Progenitor cell of endocrine pancreas (in vitro differentiated cells): ENCODE results near the gene TBC1D2. TPM values are rescaled to one million over a fixed set of nuclear protein-coding genes. Genes with fewer than 3 reads are reported as not detected.
A peak's percentile ranks its signal among the peaks of the same experiment; 100 is the strongest.

Source experiments
- DNase-seq: peaks from one replicate; pipeline ENCODE4 v3.0.0; 2021; ENCODE audit warnings: low spot score; ENCODE audit not compliant: unreplicated experiment
- H3K27ac Mint-ChIP-seq: 2 replicates; pipeline ENCODE4 v1.8.0; 2021; ENCODE audit warnings: mild to moderate bottlenecking, moderate library complexity, mixed read lengths
- H3K27me3 Mint-ChIP-seq: 2 replicates; pipeline ENCODE4 v1.8.0; 2021; ENCODE audit warnings: mixed read lengths
- H3K36me3 Mint-ChIP-seq: 2 replicates; pipeline ENCODE4 v1.8.0; 2022; ENCODE audit warnings: mixed read lengths; ENCODE audit not compliant: insufficient read depth
- H3K4me1 Mint-ChIP-seq: 2 replicates; pipeline ENCODE4 v1.8.0; 2021; ENCODE audit warnings: low read depth, mixed read lengths
- H3K4me3 Mint-ChIP-seq: 2 replicates; pipeline ENCODE4 v1.8.0; 2021; ENCODE audit warnings: low read depth, mild to moderate bottlenecking, moderate library complexity, mixed read lengths
- H3K9me3 Mint-ChIP-seq: 2 replicates; pipeline ENCODE4 v1.8.0; 2021; ENCODE audit warnings: low read depth, mixed read lengths
- total RNA-seq: library from RNA; stranded (reverse); gene quantifications from 2 replicates; pipeline ENCODE4 v1.2.1, GENCODE V29; 2021
- TF ChIP-seq, protein P1 (sequence below): fragments of 200-600 bp; sonication (generic); IDR thresholded peaks from one replicate; pipeline ENCODE4 v1.5.0; 2021; ENCODE audit warnings: antibody characterized with exemption, mild to moderate bottlenecking; ENCODE audit not compliant: unreplicated experiment

TBC1D2 gene
- total RNA-seq, 1 donor from 2014 or later, result 8.5 TPM

DNA sequence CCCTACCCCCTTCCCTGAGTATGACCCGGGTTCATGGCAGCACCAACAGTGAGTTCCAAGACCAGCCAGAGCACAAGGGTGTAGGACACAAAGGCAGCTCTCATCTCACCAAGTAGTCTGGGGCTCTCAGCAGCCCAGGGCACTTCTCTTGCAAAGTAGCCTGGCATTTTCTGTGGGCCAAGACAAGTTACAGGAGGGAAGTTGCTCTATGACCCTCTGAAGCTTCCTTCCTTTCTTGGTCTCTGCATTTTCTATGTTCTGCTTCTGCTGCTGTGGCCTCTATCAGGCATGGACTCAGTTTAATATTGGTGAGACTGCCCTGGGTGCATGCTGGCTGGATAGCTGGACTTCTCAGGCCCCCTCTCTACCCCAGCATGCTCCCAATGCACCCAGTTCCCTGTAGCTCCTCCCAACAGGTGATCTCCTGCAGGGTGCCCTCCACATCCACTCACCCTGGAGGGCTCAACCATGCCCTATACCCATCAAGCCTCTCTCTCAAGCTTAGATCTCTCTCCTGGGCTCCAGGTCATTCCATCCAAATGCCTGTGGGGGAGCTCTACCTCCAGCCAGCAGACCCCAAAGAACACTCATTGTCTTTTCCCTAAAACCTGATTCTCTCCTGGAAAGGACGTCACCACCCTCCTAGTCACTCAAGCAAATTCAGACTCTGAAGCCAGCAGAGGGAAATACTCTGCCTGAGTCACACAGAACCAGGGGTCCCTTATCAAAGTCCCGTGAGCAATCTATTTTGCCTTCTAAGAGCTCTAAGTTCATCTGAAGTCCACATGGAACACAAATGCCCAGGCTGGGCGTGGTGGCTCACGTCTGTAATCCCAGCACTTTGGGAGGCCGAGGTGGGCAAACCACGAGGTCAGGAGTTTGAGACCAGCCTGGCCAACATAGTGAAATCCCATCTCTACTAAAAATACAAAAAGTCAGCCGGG, 13.8 kb downstream of the TBC1D2 start:
- Mint-ChIP-seq H3K27ac (no peak overlapping the region), H3K9me3 (no peaks in the 10 kb centered on the region), H3K4me3 (no peak overlapping the region), H3K27me3 (no peaks in the 10 kb centered on the region), H3K36me3 (peaks cover 4% of the 10 kb centered on the region), H3K4me1 (peaks cover 13% of the 10 kb centered on the region)
- TF ChIP-seq, protein P1, sequence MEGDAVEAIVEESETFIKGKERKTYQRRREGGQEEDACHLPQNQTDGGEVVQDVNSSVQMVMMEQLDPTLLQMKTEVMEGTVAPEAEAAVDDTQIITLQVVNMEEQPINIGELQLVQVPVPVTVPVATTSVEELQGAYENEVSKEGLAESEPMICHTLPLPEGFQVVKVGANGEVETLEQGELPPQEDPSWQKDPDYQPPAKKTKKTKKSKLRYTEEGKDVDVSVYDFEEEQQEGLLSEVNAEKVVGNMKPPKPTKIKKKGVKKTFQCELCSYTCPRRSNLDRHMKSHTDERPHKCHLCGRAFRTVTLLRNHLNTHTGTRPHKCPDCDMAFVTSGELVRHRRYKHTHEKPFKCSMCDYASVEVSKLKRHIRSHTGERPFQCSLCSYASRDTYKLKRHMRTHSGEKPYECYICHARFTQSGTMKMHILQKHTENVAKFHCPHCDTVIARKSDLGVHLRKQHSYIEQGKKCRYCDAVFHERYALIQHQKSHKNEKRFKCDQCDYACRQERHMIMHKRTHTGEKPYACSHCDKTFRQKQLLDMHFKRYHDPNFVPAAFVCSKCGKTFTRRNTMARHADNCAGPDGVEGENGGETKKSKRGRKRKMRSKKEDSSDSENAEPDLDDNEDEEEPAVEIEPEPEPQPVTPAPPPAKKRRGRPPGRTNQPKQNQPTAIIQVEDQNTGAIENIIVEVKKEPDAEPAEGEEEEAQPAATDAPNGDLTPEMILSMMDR, result peak; percentile 34
- no peak for DNase-seq

DNA sequence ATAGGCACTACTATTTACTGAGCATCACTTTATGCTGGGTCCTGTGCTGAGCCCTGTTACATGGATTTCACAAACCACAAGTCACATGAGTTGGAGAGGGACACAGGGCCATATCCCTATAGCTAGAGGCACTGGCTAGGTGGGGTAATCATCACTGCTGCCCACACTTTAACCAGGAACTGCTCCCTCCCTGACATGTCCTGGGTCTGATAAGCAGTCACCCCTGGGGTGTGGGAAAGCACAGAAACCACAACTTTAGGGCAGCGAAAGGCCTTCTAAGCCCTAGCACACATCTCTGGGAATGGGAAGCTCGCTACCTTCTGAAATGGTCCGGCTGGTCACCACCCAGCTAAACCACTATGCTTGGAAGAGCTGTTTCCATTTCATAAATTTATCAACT, 15.0 kb downstream of the TBC1D2 start:
- Mint-ChIP-seq H3K9me3 (no peaks in the 10 kb centered on the region), H3K4me3 (no peak overlapping the region), H3K36me3 (peaks cover 3% of the 10 kb centered on the region), H3K27ac (no peak overlapping the region), H3K27me3 (no peaks in the 10 kb centered on the region), H3K4me1 (peaks cover 9% of the 10 kb centered on the region)
- no peak for DNase-seq
- TF ChIP-seq, protein P1, result no peak

DNA sequence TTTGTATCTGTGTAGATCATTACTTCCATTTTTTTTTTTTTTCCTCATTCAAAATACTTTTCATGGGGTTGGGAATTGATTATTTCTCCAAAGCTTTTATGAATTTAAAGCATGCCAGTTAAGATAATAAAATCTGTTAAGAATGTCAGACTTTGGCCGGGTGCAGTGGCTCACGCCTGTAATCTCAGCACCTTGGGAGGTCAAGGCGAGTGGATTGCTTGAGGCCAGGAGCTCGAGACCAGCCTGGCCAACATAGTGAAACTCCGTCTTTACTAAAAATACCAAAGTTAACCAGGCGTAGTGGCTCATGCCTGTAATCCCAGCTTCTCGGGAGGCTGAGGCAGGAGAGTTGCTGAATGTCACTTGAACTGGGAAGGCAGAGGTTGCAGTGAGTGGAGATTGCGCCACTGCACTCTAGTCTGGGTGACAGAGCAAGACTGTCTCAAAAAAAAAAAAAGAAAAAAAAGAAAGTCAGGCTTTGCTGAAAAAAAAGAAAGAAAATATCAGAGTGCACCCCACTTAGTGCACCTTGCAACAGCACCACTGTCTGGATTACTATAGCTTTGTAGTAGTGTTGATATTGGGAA, 18.5 kb downstream of the TBC1D2 start:
- H3K9me3 Mint-ChIP-seq, result no peaks in the 10 kb centered on the region
- no peak overlapping the region for H3K27ac Mint-ChIP-seq
- no peaks in the 10 kb centered on the region for H3K27me3 Mint-ChIP-seq
- H3K4me3 Mint-ChIP-seq, result no peak overlapping the region
- TF ChIP-seq, protein P1, result no peak
- peaks cover 6% of the 10 kb centered on the region for H3K4me1 Mint-ChIP-seq
- DNase-seq, result no peak
- H3K36me3 Mint-ChIP-seq, result peaks cover 3% of the 10 kb centered on the region

DNA sequence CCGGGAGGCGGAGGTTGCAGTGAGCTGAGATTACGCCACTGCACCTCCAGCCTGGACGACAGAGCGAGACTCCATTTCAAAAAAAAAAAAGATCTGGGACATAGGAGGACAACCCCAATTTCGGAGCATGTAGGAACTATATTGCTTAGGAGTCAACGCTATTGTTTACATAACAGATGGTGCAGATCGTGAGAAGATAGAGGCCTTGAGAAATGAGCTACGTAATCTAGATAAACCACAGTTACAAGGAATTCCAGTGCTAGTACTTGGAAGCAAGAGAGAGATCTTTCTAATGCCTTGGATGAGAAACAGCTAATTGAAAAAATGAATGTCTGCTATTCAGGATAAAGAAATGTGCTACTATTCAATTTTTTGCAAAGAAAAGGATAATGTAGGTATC, 20.3 kb downstream of the TBC1D2 start:
- DNase-seq, result no peak
- Mint-ChIP-seq H3K4me3 (no peak overlapping the region), H3K27ac (peak overlapping the region; percentile 7), H3K9me3 (no peaks in the 10 kb centered on the region), H3K36me3 (peaks cover 2% of the 10 kb centered on the region), H3K4me1 (peaks cover 9% of the 10 kb centered on the region), H3K27me3 (no peaks in the 10 kb centered on the region)
- TF ChIP-seq, protein P1, result no peak

DNA sequence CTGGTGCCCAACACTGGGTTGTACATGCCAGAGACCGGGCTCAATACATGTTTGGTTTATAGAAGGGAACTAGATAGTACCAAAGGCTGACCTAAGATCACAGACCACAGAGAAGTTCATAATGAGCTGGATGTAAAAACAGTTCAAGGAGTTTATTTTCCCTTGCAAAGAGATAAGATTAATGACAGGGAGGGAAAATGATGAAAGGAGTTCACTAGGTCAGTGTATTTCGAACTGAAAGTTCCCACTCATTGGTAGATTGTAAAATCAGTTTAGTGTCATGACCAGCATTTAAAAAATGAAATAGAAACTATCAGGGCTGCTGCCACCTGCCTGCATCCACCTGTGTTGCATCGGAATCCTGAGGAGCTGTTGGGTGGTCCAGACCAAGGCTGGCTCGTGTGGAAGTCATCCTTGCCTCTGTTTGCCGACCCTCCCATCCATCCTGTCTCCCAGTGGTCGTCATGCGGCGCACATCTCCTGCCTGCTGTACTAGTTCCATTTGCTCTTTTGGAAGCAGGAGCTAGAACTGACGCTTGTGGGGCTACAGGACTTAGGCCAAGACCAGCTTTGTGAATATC, 21.1 kb downstream of the TBC1D2 start:
- no peaks in the 10 kb centered on the region for H3K27me3 Mint-ChIP-seq

More for the DNA sequence above, 21.1 kb downstream of the TBC1D2 start:
- H3K9me3 Mint-ChIP-seq, result no peaks in the 10 kb centered on the region
- no peak for DNase-seq
- H3K4me3 Mint-ChIP-seq, result no peak overlapping the region
- peaks cover 2% of the 10 kb centered on the region for H3K36me3 Mint-ChIP-seq
- TF ChIP-seq, protein P1, result peak; percentile 34
- no peak overlapping the region for H3K27ac Mint-ChIP-seq
- peaks cover 9% of the 10 kb centered on the region for H3K4me1 Mint-ChIP-seq
